Endodermal cell (in vitro differentiated cells): ENCODE results near the gene LPP. TPM values are rescaled to one million over a fixed set of nuclear protein-coding genes. Genes with fewer than 3 reads are reported as not detected.

Source experiments
- DNase-seq: peaks from one replicate; pipeline ENCODE4 v3.0.0-alpha.2; 2017
- H3K27ac ChIP-seq: 2 replicates; pipeline ENCODE4 v1.5.1; 2013; ENCODE audit warnings: mild to moderate bottlenecking, low read depth, low read length, moderate library complexity
- H3K27me3 ChIP-seq: 2 replicates; pipeline ENCODE4 v1.6.1; 2013; ENCODE audit warnings: mild to moderate bottlenecking, low read length, moderate library complexity; ENCODE audit not compliant: insufficient read depth, control insufficient read depth, poor library complexity, severe bottlenecking
- H3K36me3 ChIP-seq: 2 replicates; pipeline ENCODE4 v1.7.0; 2013; ENCODE audit warnings: mild to moderate bottlenecking, low read length, moderate library complexity; ENCODE audit not compliant: control insufficient read depth, insufficient read depth
- H3K4me1 ChIP-seq: one replicate; pipeline ENCODE4 v1.7.0; 2013; ENCODE audit warnings: low read length; ENCODE audit not compliant: control insufficient read depth, insufficient read depth
- H3K4me3 ChIP-seq: 2 replicates; pipeline ENCODE4 v1.5.1; 2013; ENCODE audit warnings: mild to moderate bottlenecking, low read length, moderate library complexity
- H3K9ac ChIP-seq: 2 replicates; pipeline ENCODE4 v1.6.1; 2013; ENCODE audit warnings: mild to moderate bottlenecking, low read length, moderate library complexity; ENCODE audit not compliant: poor library complexity, severe bottlenecking; ENCODE audit errors: extremely low read depth
- H3K9me3 ChIP-seq: 2 replicates; pipeline ENCODE4 v1.6.1; 2013; ENCODE audit warnings: mild to moderate bottlenecking, low read length, moderate library complexity; ENCODE audit not compliant: control insufficient read depth
- H3K27ac Mint-ChIP-seq: 2 replicates; pipeline ENCODE4 v1.8.0; 2020; ENCODE audit warnings: mixed read lengths
- H3K27me3 Mint-ChIP-seq: 2 replicates; pipeline ENCODE4 v1.8.0; 2021; ENCODE audit warnings: mild to moderate bottlenecking, mixed read lengths; ENCODE audit not compliant: insufficient read depth
- H3K36me3 Mint-ChIP-seq: 2 replicates; pipeline ENCODE4 v1.8.0; 2020; ENCODE audit warnings: low read depth, mixed read lengths
- H3K4me1 Mint-ChIP-seq: 2 replicates; pipeline ENCODE4 v1.8.0; 2020; ENCODE audit warnings: mixed read lengths
- H3K4me3 Mint-ChIP-seq: 2 replicates; pipeline ENCODE4 v1.8.0; 2020; ENCODE audit warnings: mild to moderate bottlenecking, moderate library complexity, mixed read lengths
- H3K9me3 Mint-ChIP-seq: 2 replicates; pipeline ENCODE4 v1.8.0; 2020; ENCODE audit warnings: mild to moderate bottlenecking, mixed read lengths
- CTCF ChIP-seq: fragments of 200-600 bp; sonication (generic); conservative IDR thresholded peaks from 2 replicates; pipeline ENCODE4 v1.5.0; 2021; ENCODE audit warnings: antibody characterized with exemption, mild to moderate bottlenecking
- WGBS, 2 experiments: methylation state at CpG; one replicate each; pipeline versions ENCODE4 v1.1.5 to v1.1.7; 2013; ENCODE audit warnings: missing lambda C conversion rate in 2 of 2, mixed read lengths in 1 of 2; ENCODE audit not compliant: insufficient coverage in 1 of 2, insufficient read length in 1 of 2; 5-methylcytosine and 5-hydroxymethylcytosine counted together
- total RNA-seq, 2 donors: library from RNA; stranded (reverse); fragmentation: NEBNext Ultra II Directional in 1 of 2; extraction: Animal tissue kit (Norgen Biotek cat#: 25700) in 1 of 2; gene quantifications; 2 replicates in 1 of 2; 3 replicates in 1 of 2; pipeline ENCODE4 v1.2.1, GENCODE V29; 2021

LPP gene
- total RNA-seq, 2 donors from 2014 or later, result 78.0 to 105 TPM

- 85 to 94% methylated on average over 1 to 2 of the region's 2 CpGs for WGBS, 2 experiments
- H3K4me3 Mint-ChIP-seq, result no peak overlapping the region
- H3K9me3 Mint-ChIP-seq, result no peaks in the 10 kb centered on the region
- Histone ChIP-seq H3K9ac (no peak overlapping the region), H3K9me3 (no peaks in the 10 kb centered on the region), H3K4me1 (no peaks in the 10 kb centered on the region), H3K27me3 (no peaks in the 10 kb centered on the region), H3K36me3 (peaks cover 21% of the 10 kb centered on the region), H3K27ac (no peak overlapping the region), H3K4me3 (no peak overlapping the region)
- H3K4me1 Mint-ChIP-seq, result peaks cover 3% of the 10 kb centered on the region
- no peak for TF ChIP-seq CTCF
- no peaks in the 10 kb centered on the region for H3K27me3 Mint-ChIP-seq
- no peak overlapping the region for H3K27ac Mint-ChIP-seq
- H3K36me3 Mint-ChIP-seq, result no peaks in the 10 kb centered on the region
- DNase-seq, result no peak
Measured at GRCh38 chr3:188437926-188438325, 284.0 kb downstream of the LPP start.

DNA sequence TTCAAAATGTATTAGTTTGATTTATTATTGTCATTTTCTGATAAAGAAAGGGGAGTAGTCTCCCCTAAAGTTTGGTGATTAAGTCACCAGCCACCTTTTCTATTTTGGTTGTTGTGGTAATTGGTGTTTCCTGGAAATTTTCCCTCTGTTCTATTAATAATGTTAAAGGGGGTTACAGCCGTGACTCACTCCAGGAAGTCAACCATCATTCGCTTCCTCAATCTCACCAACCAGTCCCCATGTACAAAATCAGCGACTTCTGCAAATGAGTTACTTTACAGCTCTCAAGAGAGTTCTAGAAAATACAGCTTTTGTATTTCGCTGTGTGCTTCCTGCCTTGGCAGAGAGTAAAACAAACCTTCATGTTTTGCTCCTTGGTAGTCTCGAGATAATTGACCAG lies 285.1 kb downstream of the LPP start:
- H3K27ac ChIP-seq, result no peak overlapping the region
- H3K27me3 Mint-ChIP-seq, result no peaks in the 10 kb centered on the region
- H3K4me1 ChIP-seq, result no peaks in the 10 kb centered on the region
- H3K4me3 ChIP-seq, result no peak overlapping the region
- no peak overlapping the region for H3K27ac Mint-ChIP-seq
- 90 to 100% methylated on average over 3 to 5 of the region's 5 CpGs for WGBS, 2 experiments
- peaks cover 25% of the 10 kb centered on the region for H3K36me3 ChIP-seq
- H3K4me1 Mint-ChIP-seq, result peaks cover 3% of the 10 kb centered on the region
- H3K9me3 Mint-ChIP-seq, result no peaks in the 10 kb centered on the region
- no peak overlapping the region for H3K9ac ChIP-seq
- no peak for TF ChIP-seq CTCF
- no peaks in the 10 kb centered on the region for H3K27me3 ChIP-seq
- H3K9me3 ChIP-seq, result no peaks in the 10 kb centered on the region
- H3K36me3 Mint-ChIP-seq, result no peaks in the 10 kb centered on the region
- no peak overlapping the region for H3K4me3 Mint-ChIP-seq
- DNase-seq, result no peak

DNA sequence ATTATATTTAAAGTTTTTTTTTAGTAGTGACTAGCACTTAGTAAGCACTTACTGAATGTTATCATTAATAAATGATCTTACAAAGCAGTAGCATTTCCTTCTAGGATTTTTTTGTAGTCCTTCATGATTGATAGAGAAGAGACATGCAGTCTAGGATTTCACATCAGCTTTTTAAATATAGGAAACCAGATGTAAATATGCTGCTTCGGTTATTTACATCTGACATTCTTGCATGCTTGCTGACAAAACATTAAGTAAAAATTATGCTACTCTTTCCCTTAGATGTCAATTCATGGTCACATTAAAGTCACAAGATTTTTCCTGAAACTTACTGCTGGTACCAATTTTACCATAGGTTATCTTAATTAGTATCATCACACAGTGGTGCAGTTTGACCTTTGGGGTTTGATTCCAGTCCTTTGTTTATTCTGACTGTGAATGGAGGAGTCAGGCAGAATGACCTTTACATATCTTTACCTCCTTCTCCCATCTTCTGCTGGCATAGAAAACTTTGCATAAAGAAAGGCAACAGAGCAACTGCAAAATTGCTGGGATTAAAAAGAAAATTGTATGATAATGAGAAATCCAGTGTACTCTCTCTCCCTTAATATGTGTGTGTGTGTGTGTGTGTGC lies 286.5 kb downstream of the LPP start:
- H3K4me1 Mint-ChIP-seq, result peaks cover 3% of the 10 kb centered on the region
- Histone ChIP-seq H3K36me3 (peaks cover 31% of the 10 kb centered on the region), H3K4me3 (no peak overlapping the region), H3K27me3 (no peaks in the 10 kb centered on the region), H3K9me3 (no peaks in the 10 kb centered on the region), H3K27ac (no peak overlapping the region), H3K9ac (no peak overlapping the region), H3K4me1 (no peaks in the 10 kb centered on the region)
- 80 to 97% methylated on average over 1 of the region's 1 CpG for WGBS, 2 experiments
- H3K27me3 Mint-ChIP-seq, result no peaks in the 10 kb centered on the region
- peak overlapping the region; percentile 18 for H3K27ac Mint-ChIP-seq
- peaks cover 10% of the 10 kb centered on the region for H3K36me3 Mint-ChIP-seq
- no peak for TF ChIP-seq CTCF
- H3K9me3 Mint-ChIP-seq, result peaks cover 3% of the 10 kb centered on the region
- no peak overlapping the region for H3K4me3 Mint-ChIP-seq
- no peak for DNase-seq
